Subcutaneous adipose tissue (tissue), 4 donors: ENCODE results near the gene PHF19. TPM values are rescaled to one million over a fixed set of nuclear protein-coding genes. Genes with fewer than 3 reads are reported as not detected.

Source experiments
- CTCF ChIP-seq: fragments of 450-650 bp; IDR thresholded peaks from one replicate; pipeline ENCODE4 v1.5.1; 2016; ENCODE audit warnings: low read depth, mild to moderate bottlenecking, control low read depth, antibody characterized with exemption, moderate library complexity
- total RNA-seq, 4 donors: library from RNA; depleted of rRNA; stranded (reverse); fragments of >200 nt; gene quantifications; one replicate each; pipeline ENCODE4 v1.1.0, GENCODE V29; 2016

Gene PHF19
- total RNA-seq, 4 donors from 2014 or later: 11.6 to 36.7 (median 17.3) TPM

GRCh38 chr9:120921661-120922181 lies 44.7 kb upstream of the PHF19 start:
- TF ChIP-seq CTCF: no peak

GRCh38 chr9:120920806-120921178 lies 43.8 kb upstream of the PHF19 start:
- no peak for TF ChIP-seq CTCF

- TF ChIP-seq CTCF: no peak
Observed at GRCh38 chr9:120919843-120920805, 43.1 kb upstream of the PHF19 start.

GRCh38 chr9:120918931-120919842 lies 42.2 kb upstream of the PHF19 start:
- no peak for TF ChIP-seq CTCF

GRCh38 chr9:120917929-120918762 lies 41.2 kb upstream of the PHF19 start:
- TF ChIP-seq CTCF: no peak

- no peak for TF ChIP-seq CTCF
Observed at GRCh38 chr9:120916991-120917880, 40.2 kb upstream of the PHF19 start.
